ENCODE data around the gene MGLL.

Gene MGLL

GRCh38 chr3:127751782-127752181 lies 70.5 kb downstream of the MGLL start:
- DNase-seq, result no peak

DNA sequence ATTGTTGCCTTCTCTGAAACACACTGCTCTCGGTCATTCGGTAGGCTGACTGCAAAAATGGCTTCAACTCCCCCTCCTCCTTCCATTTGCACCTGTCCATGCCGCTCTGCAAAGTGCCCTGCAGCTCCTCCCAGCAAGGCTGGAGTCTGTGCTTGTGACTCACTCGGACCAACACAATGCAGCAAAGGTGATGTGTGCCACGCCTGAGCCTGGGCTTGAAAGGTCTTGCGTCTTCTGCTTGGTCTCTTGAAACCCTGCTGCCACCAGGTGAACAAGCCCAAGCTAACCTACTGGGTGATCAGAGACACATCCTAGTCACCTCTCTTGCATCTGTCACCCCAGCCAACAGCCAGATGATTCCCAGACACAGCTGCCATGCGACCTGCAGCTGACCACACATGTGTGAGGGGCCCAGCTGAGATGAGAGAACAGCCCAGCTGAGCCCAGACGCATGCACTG lies 71.1 kb downstream of the MGLL start:
- peak; percentile 92 for DNase-seq

GRCh38 chr3:127750226-127751031 lies 71.9 kb downstream of the MGLL start:
- DNase-seq, result peak; percentile 93

GRCh38 chr3:127749787-127750225 lies 72.5 kb downstream of the MGLL start:
- peak; percentile 28 for DNase-seq

DNA sequence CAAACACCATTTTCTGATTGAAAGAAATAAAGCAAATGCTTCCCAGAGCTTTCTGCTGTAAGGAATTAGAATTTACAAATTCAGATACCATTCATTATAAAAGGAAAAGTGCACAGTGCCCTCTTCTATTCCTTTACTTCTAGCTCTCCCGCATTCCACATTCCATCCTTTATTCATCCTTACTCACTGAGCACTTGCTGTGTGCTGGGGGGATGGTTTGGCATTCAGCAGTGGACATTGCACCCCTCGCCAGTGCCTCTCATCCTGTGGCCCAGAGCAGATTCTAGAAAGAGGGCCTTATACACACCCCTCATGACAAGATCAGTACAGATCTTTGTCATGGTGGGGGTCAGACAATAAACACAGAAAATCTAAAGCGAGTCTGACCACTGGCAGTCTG lies 73.0 kb downstream of the MGLL start:
- no peak for DNase-seq

DNA sequence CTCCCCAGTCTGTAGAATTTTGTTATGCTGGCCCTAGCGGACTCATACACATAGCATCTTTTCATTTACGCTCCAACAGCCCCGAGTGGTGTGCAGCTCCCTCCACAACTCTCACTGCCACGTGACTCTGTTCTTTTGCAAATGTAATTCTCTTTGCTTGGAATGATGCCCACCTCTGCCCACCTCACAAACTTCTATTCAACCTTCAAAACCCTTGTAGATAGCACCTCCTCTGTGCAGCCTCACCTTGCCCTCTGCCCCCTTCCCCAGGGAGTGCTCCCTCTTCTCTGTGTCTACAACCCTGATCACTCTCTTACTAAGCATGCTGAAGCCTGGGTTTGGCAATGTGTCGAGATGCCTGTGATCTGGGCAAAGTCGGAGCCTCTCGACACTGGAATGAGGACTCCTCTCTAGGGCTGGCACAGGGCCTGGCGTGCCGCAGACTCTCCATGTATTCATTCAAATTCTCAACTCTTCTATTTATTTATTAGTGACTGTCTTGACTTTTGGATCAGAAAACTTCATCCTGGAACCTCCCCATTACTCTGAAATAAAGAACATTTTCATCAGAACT lies 73.5 kb downstream of the MGLL start:
- DNase-seq, result peak; percentile 41

DNA sequence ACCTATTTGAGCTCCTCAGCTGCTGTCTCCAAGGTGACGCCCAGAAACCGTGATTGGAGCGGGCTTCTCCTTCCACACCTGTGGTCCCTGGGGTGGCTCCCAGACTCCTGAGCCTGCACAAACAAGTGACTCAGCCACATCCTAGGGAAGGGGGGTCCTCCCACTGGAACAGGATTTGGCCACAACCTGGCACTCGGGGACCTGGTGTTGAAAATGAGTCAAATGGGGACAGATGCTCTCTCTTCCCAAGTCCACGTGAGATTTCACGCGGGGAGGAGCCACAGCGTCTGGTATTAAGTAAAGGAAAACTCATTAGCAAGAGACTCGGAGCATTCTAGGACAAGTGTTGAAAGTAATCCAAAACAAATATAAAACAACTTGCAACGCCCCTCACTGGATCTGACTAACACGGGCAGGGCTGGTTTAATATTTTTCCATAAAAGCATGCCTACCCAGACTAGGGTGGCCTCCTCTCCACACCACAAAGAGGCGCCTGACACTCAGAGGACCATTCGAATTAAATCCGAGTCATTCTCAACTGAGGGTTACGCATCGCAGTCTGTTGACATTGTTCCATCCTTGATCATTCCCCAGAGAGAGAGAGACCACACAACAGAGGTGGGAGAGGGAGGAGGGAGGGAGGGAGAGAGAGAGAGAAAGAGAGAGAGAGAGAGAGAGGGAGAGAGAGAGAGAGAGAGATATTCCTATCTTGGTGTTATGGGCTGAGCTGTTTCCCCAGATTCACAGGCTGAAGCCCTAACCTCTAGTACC lies 74.4 kb downstream of the MGLL start:
- peak; percentile 99 for DNase-seq

DNA sequence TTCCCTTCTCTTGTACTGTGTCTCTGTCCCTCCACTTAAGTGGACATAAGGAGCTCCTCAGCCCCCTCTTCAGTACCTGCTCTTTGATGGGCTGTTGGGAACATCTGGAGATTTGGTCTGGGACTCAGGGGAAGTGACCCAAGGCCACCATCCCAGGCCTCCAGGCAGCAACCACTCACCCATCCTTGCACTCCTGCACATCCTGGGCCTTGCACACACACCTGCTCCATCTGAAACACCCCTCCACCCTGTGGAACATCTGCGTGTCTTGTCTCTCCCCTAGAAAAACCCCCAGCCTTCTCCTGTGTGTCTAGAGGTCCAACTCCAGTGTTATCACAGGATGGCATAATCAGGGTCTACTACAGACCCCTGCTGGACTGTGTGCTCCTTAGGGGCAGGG lies 75.2 kb downstream of the MGLL start:
- DNase-seq, result no peak

DNA sequence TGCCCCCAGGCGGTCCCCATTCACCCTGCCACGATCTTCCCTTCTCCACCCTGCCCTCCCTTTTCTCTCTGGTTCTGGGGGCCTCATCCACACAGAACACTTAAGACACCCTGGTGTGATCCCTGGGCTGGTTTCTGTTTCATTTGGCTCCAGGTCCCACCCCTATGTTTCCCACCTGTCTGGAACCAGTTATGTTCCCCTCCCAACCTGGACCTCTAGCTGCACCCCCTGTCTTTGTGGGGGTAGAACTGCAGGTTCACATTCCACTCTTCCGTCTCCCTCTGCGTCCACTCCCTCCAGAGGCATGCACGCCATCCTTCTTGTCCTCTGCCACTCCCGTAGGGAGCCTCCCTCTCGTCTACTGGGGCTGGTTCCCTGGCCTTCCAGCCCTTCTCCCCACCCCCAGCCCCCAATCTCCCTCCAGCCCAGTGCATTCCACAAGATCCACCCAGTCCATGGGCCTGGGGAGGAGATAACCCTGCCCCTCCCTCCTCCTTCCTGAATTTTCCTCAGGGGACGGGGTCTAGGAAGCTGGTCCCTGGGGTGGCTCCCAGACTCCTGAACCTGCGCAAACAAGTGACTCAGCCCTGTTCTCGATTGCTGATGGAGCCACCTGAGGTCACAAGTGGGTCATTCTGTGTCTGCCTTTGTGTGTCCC lies 75.8 kb downstream of the MGLL start:
- no peak for DNase-seq

DNA sequence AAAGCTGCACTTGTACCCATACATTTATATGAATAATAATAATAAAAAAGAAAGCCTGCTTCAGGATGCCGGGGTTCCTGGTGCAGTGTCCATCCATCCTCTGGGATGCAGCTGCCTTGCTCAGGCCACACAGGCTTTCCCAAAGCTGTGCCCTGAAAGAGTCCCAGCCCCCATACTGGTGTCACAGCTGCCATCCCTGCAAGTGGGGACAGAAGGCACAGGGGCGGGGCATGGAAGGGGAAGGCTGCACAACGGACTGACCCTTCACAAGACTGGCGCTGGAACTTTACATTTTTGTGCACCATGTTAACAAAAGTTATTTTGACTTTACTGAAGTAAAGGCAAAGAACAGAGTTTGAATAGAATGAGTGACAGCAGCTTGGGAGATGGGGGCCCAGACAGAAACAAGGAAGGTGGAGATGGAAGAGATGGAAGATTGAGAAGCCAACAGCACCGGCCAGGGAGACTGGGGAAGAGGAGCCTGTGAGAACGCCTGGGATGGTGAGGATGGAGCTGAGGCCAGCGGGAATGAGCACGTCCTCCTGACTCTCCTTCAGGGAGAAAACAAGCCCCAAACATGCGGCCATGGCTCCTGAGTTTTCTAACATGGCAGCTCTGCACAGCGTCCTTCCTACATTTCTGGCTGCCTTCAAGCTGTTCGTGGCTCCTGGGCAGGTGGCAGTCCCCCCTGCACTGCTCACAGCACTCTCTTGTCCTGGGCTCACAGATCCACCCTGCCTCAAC lies 76.5 kb downstream of the MGLL start:
- DNase-seq, result no peak

DNA sequence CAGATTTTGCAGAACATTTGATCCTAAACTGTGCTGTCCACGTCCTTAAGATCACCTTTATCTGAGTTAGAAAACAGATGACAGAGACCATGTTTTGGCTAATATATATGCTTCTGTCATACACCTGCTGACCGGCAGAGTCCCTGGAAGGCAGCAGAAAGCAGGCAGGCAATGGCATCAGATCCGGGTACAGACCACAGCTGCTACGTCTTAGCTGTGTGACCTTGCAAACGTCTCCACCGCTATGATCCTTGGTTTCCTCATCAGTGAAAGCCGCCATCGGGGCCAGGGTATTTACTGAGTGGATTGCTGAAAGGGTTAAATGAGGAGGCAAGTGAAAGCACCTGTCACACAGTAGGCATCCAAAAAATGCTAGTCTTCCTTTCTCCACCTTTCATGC lies 77.4 kb downstream of the MGLL start:
- DNase-seq, result no peak

GRCh38 chr3:127744253-127744815 lies 78.0 kb downstream of the MGLL start:
- no peak for DNase-seq

- DNase-seq, result no peak
Measured at GRCh38 chr3:127743351-127744252, 78.7 kb downstream of the MGLL start.

DNA sequence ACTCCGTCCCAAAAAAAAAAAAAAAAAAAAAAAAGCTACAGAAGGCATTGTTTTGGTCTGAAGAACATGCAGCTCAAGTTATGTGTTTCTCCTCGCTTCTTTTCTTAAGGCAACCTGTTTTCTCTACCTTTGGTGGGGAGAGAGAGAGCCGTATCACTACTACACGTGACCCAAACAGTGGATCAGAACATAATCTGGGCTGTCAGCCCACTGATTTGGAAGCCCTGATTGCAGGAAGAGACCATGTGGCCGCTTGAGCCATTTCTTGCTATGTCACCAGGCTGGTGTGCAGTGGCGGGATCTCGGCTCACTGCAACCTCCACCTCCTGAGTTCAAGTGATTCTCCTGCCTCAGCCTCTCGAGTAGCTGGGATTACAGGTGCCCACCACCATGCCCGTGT lies 79.7 kb downstream of the MGLL start:
- no peak for DNase-seq

- no peak for DNase-seq
Measured at GRCh38 chr3:127741690-127742089, 80.6 kb downstream of the MGLL start.

DNA sequence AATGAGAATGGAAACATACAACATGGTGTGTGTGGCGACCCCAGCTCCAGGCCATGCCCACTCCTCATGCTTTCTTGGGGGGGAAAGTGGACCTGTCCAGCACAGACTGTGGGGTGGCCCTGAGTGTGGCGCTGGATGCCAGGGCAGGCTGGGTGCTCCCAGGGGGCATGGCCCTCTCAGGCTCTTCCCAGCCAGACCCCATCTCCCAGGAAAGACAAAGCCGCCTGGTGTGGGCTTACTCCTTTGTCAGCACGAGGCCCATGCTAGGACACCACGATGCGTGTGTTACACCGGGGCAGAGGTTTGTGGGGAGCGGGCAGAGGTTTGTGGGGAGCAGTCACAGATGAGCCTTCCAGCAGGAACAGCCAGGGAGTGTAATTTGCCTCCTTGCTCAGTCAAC lies 81.1 kb downstream of the MGLL start:
- no peak for DNase-seq

GRCh38 chr3:127740136-127740915 lies 82.0 kb downstream of the MGLL start:
- no peak for DNase-seq

DNA sequence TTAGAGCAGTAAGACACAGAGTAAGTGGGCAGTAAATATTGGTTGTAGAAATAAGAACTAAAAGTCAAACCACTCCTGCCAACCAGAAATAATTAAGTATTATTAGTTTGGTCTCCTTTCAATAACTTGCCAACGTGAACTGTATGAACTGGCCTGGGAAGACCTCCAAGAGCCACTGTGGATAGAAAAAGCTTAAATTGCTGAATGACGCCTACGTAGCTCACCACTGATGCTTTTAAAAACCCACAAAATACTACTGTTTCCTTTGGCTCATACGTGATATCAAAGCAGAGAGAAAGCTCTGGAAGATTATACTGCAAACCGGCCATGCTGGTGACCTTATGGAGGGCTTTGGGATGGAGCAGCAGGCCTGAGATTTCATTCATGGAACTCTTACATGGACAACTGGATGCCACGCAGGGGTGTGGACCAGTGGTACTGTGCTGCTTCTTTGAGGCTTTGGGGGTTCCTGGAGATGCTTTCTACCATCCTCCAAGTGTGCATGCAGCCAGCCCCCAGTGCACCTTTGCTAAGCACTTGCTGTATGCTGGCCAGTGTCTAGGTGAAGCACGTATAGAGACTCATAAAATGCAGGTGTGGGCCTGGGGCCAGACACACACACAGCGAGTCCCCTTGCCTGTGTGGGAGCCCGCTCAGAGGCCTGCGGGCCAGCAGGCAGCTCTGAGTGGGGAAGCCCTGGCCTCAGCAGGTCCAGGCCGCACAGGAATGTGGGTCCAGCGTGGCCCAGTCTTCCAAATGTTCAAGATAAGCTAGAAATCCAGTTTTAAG lies 82.8 kb downstream of the MGLL start:
- no peak for DNase-seq

DNA sequence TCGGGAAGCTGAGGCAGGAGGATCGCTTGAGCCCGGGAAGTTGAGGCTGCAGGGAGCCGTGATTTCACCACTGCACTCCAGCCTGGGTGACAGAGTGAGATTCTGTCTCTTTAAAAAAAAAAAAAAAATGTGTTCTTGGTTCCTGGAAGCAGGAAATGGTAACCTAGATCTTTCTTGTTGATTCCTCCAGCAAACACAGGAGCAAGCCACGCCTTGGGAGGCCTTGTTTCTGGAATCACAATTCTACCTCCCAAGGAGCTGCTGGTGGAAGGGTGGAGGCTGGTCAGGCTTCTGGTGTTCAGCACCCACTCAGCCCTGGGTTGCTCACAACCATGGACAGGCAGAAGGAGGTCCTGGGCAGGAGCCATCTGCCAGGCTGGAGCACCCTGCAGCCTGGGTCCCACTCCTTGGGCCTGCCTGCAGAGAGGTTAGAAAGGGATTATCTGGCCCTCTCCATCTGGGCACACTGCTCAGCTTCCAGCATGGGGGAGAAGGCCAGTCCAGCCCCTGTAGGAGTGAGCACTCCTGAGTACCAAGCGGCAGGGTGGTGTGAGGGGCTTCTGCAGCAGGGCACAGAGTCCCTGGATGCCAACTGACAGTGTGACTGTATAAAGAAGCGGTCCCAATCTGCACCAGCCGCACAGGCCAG lies 84.0 kb downstream of the MGLL start:
- DNase-seq, result no peak

All from DMS79 treated with DMSO at 0.1 percent for 48 hours (cell line).